Nephron (organoid): ENCODE measurements around the gene CYP2B6.
"Not testable (repeated sequence)": the region's sequence is repeated elsewhere in the genome, so short reads cannot be mapped to it uniquely, and the experiment has no call there.

Experiments
- H3K27ac Mint-ChIP-seq, 3 experiments: 2 replicates each; pipeline ENCODE4 v1.8.0; 2020; ENCODE audit warnings: mixed read lengths in 3 of 3, mild to moderate bottlenecking in 2 of 3, moderate library complexity in 1 of 3
- H3K27me3 Mint-ChIP-seq: 2 replicates; pipeline ENCODE4 v1.8.0; 2021; ENCODE audit warnings: low read depth, mild to moderate bottlenecking, moderate library complexity, mixed read lengths
- H3K36me3 Mint-ChIP-seq: 2 replicates; pipeline ENCODE4 v1.8.0; 2020; ENCODE audit warnings: low read depth, mixed read lengths
- H3K4me1 Mint-ChIP-seq: 2 replicates; pipeline ENCODE4 v1.8.0; 2020; ENCODE audit warnings: mixed read lengths
- H3K4me3 Mint-ChIP-seq, 3 experiments: 2 replicates each; pipeline ENCODE4 v1.8.0; 2020; ENCODE audit warnings: mild to moderate bottlenecking in 3 of 3, mixed read lengths in 3 of 3, moderate library complexity in 2 of 3
- H3K9me3 Mint-ChIP-seq: 2 replicates; pipeline ENCODE4 v1.8.0; 2020; ENCODE audit warnings: mixed read lengths
- TF ChIP-seq, protein P1 (sequence below), 3 experiments: fragments of 200-600 bp; sonication (generic); IDR thresholded peaks; one replicate each; pipeline ENCODE4 v1.5.0; 2021; ENCODE audit warnings: antibody characterized with exemption in 3 of 3; ENCODE audit not compliant: unreplicated experiment in 3 of 3

The CYP2B6 gene

DNA sequence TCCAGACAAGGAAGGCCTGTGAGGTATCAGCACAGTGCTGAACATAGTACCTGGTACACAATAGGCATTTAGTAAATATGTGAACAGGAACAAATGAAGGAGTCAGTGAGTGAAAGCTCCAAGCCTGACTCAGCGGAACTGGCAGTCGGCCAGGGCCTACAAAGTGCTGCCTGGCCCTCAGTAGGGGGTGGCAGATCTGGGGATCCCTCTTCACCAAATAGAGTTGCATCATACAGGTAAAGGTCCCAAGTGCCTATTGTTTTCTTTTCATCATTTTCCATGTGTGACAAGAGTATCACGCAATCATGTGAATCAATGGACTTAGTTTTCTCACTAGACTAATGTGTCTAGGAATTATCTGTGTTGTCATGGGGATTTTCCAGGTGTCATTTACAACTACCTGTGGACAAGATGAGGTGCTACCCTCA is 9.2 kb downstream of the CYP2B6 start:
- peaks cover 5% of the 10 kb centered on the region for H3K27me3 Mint-ChIP-seq
- H3K9me3 Mint-ChIP-seq = peaks cover 7% of the 10 kb centered on the region
- no peak overlapping the region for H3K27ac Mint-ChIP-seq
- no peaks in the 10 kb centered on the region for H3K4me1 Mint-ChIP-seq
- H3K4me3 Mint-ChIP-seq = no peak overlapping the region
- H3K36me3 Mint-ChIP-seq = no peaks in the 10 kb centered on the region
- TF ChIP-seq, protein P1, sequence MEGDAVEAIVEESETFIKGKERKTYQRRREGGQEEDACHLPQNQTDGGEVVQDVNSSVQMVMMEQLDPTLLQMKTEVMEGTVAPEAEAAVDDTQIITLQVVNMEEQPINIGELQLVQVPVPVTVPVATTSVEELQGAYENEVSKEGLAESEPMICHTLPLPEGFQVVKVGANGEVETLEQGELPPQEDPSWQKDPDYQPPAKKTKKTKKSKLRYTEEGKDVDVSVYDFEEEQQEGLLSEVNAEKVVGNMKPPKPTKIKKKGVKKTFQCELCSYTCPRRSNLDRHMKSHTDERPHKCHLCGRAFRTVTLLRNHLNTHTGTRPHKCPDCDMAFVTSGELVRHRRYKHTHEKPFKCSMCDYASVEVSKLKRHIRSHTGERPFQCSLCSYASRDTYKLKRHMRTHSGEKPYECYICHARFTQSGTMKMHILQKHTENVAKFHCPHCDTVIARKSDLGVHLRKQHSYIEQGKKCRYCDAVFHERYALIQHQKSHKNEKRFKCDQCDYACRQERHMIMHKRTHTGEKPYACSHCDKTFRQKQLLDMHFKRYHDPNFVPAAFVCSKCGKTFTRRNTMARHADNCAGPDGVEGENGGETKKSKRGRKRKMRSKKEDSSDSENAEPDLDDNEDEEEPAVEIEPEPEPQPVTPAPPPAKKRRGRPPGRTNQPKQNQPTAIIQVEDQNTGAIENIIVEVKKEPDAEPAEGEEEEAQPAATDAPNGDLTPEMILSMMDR (IDR thresholded peaks at IDR 0.05; ENCODE audit: unreplicated experiment in 3 of 3) = no peak

DNA sequence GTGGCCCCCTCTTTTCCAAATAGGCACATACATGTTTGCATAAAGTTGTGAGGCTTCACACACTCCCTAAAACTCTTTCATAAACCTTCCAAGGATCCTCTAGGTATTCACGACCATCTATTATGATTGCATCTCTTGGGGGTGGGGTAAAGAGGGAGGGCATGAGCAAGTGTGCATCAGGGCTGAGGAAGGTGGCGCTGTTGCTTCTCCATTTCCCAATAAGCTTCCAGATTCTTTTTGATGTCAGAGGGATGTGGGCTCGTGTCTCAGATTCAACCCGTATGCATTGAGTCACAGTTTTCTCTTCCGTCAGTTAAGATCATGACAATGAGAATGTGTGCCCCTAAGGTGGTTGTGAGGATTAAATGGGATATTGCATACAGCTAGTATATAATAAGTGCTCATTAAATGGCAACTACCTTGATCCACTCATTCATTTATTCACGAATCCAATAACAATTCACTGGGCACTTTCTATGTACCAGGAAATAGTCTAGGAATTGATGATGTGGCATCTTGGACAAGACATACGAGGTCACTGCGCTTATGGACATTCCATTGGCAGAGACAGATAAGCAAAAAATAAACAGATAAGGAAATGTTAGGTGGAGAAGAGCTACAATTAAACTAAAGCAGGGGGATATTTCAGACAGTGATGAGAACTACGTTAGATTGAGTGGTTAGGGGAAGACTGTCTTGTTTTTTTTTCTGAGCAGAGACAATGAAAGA is 10.3 kb downstream of the CYP2B6 start:
- H3K9me3 Mint-ChIP-seq = peaks cover 7% of the 10 kb centered on the region
- no peak overlapping the region for H3K4me3 Mint-ChIP-seq
- H3K27ac Mint-ChIP-seq = no peak overlapping the region
- no peaks in the 10 kb centered on the region for H3K36me3 Mint-ChIP-seq
- H3K4me1 Mint-ChIP-seq = no peaks in the 10 kb centered on the region
- H3K27me3 Mint-ChIP-seq = peaks cover 7% of the 10 kb centered on the region
- TF ChIP-seq, protein P1 (IDR thresholded peaks at IDR 0.05; ENCODE audit: unreplicated experiment in 3 of 3) = no peak

DNA sequence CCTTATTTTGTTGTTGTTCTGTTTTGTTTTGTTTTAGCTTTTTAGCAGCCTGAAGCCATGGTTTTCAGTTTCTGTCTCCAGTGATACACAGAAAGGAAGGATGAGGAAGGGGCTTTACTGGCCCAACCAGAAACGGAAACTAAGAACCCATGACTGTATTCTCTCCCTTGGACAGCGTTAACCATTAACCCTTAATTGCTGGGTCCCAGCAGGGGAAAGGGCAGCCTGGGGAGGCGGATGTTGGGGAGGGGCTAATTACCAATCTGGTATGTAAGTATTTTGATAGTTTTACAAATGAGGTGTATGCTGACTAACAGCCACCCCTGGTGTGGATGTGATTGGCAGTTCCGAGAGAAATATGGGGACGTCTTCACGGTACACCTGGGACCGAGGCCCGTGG is 12.6 kb downstream of the CYP2B6 start:
- H3K4me3 Mint-ChIP-seq, H3K36me3 Mint-ChIP-seq, H3K27me3 Mint-ChIP-seq, H3K9me3 Mint-ChIP-seq, H3K4me1 Mint-ChIP-seq: not testable (repeated sequence)
- H3K27ac Mint-ChIP-seq = peak overlapping the region; percentile 6 to 65 (median 11)

DNA sequence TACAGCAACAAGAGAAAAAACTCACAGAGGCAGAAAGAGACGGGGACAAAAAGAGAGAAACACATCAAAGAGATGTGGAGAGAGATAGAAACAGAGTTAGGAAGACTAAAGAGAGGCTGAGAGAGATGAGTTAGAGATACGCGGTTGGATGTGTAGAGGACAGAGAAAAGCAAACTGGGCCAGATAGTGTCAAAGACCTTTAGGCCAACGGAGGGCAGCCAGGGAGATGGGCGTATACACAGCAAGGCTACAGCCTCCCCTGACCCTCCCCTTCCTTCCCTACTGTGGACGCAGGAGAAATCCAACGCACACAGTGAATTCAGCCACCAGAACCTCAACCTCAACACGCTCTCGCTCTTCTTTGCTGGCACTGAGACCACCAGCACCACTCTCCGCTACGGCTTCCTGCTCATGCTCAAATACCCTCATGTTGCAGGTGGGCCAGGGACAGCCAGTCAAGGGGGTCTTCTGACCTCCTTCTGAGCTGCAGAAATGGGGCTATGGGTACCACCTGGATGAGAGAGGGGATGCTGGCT is 18.7 kb downstream of the CYP2B6 start:
- Mint-ChIP-seq H3K9me3 (no peaks in the 10 kb centered on the region), H3K27ac (no peak overlapping the region), H3K27me3 (peaks cover 16% of the 10 kb centered on the region), H3K4me3 (no peak overlapping the region), H3K36me3 (no peaks in the 10 kb centered on the region), H3K4me1 (no peaks in the 10 kb centered on the region)
- TF ChIP-seq, protein P1 (IDR thresholded peaks at IDR 0.05; ENCODE audit: unreplicated experiment in 3 of 3) = no peak

DNA sequence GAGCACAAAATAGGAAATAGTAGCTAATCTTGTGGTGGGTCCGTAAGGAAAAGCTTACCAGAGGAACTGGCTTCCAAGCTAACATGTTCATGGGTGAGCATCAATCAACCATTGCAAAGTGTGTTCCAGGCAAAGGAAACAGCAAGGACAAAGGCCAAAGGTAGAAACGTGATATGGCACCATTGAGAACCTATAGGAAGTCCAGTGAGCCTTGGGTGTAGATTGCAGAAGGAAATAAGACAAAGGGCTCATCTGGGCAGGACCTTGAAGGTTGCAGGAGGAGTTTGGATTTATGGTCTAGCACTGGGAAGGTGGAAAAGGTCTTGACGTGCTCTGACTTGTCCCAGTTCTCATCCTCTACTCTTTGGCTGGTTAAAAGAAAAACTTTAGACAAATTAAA is 22.3 kb downstream of the CYP2B6 start:
- Mint-ChIP-seq H3K27ac (no peak overlapping the region), H3K4me3 (no peak overlapping the region), H3K4me1 (no peaks in the 10 kb centered on the region), H3K36me3 (no peaks in the 10 kb centered on the region), H3K9me3 (no peaks in the 10 kb centered on the region), H3K27me3 (peaks cover 14% of the 10 kb centered on the region)
- TF ChIP-seq, protein P1 (IDR thresholded peaks at IDR 0.05; ENCODE audit: unreplicated experiment in 3 of 3) = no peak

DNA sequence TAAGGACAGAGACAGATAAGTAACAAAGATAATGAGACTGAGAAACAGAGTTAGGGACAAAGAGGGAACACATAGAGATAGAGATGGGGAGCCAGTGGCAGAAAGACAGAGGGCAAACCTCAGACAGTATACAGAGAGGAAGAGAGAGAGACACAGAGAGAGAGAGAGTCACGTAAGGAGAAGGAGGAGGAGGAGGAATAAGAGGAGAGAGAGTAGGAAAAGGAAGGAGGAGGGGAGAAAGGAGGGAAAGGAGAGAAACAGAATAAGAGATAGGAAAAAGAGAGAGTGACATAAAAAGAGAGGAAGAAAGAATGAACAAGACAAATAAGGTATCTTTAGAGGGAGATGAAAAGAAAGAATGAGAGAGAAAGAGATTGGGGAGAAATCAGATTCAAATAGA is 23.6 kb downstream of the CYP2B6 start:
- TF ChIP-seq, protein P1 (IDR thresholded peaks at IDR 0.05; ENCODE audit: unreplicated experiment in 3 of 3) = no peak

More for the DNA sequence above, 23.6 kb downstream of the CYP2B6 start:
- H3K27me3 Mint-ChIP-seq = peaks cover 14% of the 10 kb centered on the region
- H3K4me3 Mint-ChIP-seq = no peak overlapping the region
- no peaks in the 10 kb centered on the region for H3K4me1 Mint-ChIP-seq
- no peaks in the 10 kb centered on the region for H3K9me3 Mint-ChIP-seq
- H3K36me3 Mint-ChIP-seq = no peaks in the 10 kb centered on the region
- no peak overlapping the region for H3K27ac Mint-ChIP-seq
